K562 (cell line): ENCODE results near the gene UCKL1. TPM values are rescaled to one million over a fixed set of nuclear protein-coding genes. Genes with fewer than 3 reads are reported as not detected.

Experiments
- CREB1 ChIP-seq, 2 experiments: sonication (generic) in 1 of 2; formaldehyde crosslinking in 1 of 2; IDR thresholded peaks; 2 replicates each; pipeline versions ENCODE4 v1.6.1 to v1.8.0; 2012 to 2022; ENCODE audit warnings: inconsistent platforms in 1 of 2, mild to moderate bottlenecking in 1 of 2, missing genetic modification reagents in 1 of 2, moderate library complexity in 1 of 2
- CTBP1 ChIP-seq: fragments of 450-650 bp; IDR thresholded peaks from 2 replicates; pipeline ENCODE4 v1.6.1; 2016; ENCODE audit warnings: borderline replicate concordance
- EGR1 ChIP-seq: fragments of 450-650 bp; conservative IDR thresholded peaks from 2 replicates; pipeline ENCODE4 v1.6.1; 2017; ENCODE audit warnings: mild to moderate bottlenecking
- ESRRA ChIP-seq: fragments of 450-650 bp; IDR thresholded peaks from 2 replicates; pipeline ENCODE4 v1.6.1; 2014; ENCODE audit warnings: low read depth, mild to moderate bottlenecking, moderate library complexity, borderline replicate concordance
- FOXA3 ChIP-seq, 2 experiments: fragments of 450-650 bp in 1 of 2; sonication (generic) in 1 of 2; formaldehyde crosslinking; IDR thresholded peaks in 1 of 2; conservative IDR thresholded peaks in 1 of 2; 2 replicates each; pipeline versions ENCODE4 v1.4.0 to v1.8.0; 2020 to 2022; ENCODE audit warnings: mild to moderate bottlenecking in 2 of 2, missing genetic modification reagents in 1 of 2
- HEY1 ChIP-seq: fragments of 250-450 bp; sonication (Bioruptor Pico); IDR thresholded peaks from 2 replicates; pipeline ENCODE4 v1.5.0; 2020; ENCODE audit warnings: mild to moderate bottlenecking, moderate library complexity, borderline replicate concordance
- LCOR ChIP-seq: sonication (generic); formaldehyde crosslinking; IDR thresholded peaks from 2 replicates; pipeline ENCODE4 v1.8.0; 2022; ENCODE audit warnings: mild to moderate bottlenecking, missing genetic modification reagents
- POLR2B ChIP-seq: fragments of 450-650 bp; IDR thresholded peaks from 2 replicates; pipeline ENCODE4 v1.6.1; 2018; ENCODE audit warnings: low read depth; ENCODE audit not compliant: partially characterized antibody
- RB1 ChIP-seq: fragments of 450-650 bp; IDR thresholded peaks from 2 replicates; pipeline ENCODE4 v1.6.1; 2017; ENCODE audit warnings: low read depth, mild to moderate bottlenecking
- SRSF3 ChIP-seq: fragments of 200-400 bp; formaldehyde crosslinking; IDR thresholded peaks from 2 replicates; pipeline ENCODE4 v1.6.1; 2016; ENCODE audit warnings: mild to moderate bottlenecking, low read length, moderate library complexity; ENCODE audit not compliant: insufficient read depth
- TAF9B ChIP-seq: fragments of 450-650 bp; IDR thresholded peaks from 2 replicates; pipeline ENCODE4 v1.6.1; 2018; ENCODE audit warnings: mild to moderate bottlenecking; ENCODE audit not compliant: partially characterized antibody
- TEAD2 ChIP-seq: fragments of 450-650 bp; IDR thresholded peaks from 2 replicates; pipeline ENCODE4 v1.6.1; 2016; ENCODE audit warnings: missing genetic modification characterization, control low read depth, missing compliant biosample characterization
- ZC3H4 ChIP-seq: sonication (generic); formaldehyde crosslinking; IDR thresholded peaks from 2 replicates; pipeline ENCODE4 v1.9.0; 2021; ENCODE audit warnings: missing genetic modification reagents, borderline replicate concordance
- ZNF12 ChIP-seq: sonication (generic); formaldehyde crosslinking; IDR thresholded peaks from 2 replicates; pipeline ENCODE4 v1.4.0; 2020; ENCODE audit warnings: mild to moderate bottlenecking, missing genetic modification reagents
- ZNF184 ChIP-seq: sonication (generic); formaldehyde crosslinking; IDR thresholded peaks from 2 replicates; pipeline ENCODE4 v1.5.0; 2020; ENCODE audit warnings: missing genetic modification reagents
- ZNF263 ChIP-seq: sonication (generic); formaldehyde crosslinking; IDR thresholded peaks from 2 replicates; pipeline ENCODE4 v1.8.0; 2022; ENCODE audit warnings: mild to moderate bottlenecking, missing genetic modification reagents, borderline replicate concordance
- ZNF444 ChIP-seq: fragments of 250-450 bp; sonication (Bioruptor Pico); IDR thresholded peaks from 2 replicates; pipeline ENCODE4 v1.4.0; 2020; ENCODE audit warnings: mild to moderate bottlenecking, moderate library complexity
- ZNF445 ChIP-seq: fragments of 250-450 bp; sonication (Bioruptor Pico); IDR thresholded peaks from 2 replicates; pipeline ENCODE4 v1.4.0; 2020; ENCODE audit warnings: low read depth, mild to moderate bottlenecking, moderate library complexity
- polyA plus RNA-seq, 8 experiments: library from polyadenylated mRNA; depleted of rRNA in 4 of 8; stranded (reverse) in 5 of 8; unstranded in 3 of 8; fragments of >200 nt; fragmentation: Nextera tagmentation in 2 of 8; fragmentation: Illumina TruSeq in 1 of 8; extraction: Ambion mirVana in 2 of 8; extraction: Trizol in 1 of 8; gene quantifications; 2 replicates each; pipeline versions ENCODE4 v1.2.1 to v1.2.3, GENCODE V29; 2011 to 2014; ENCODE audit warnings: inconsistent platforms in 1 of 8, missing spikeins in 1 of 8
- total RNA-seq, 7 experiments: library from RNA; depleted of rRNA in 6 of 7; stranded (reverse); fragments of >200 nt in 6 of 7; fragmentation: Illumina TruSeq in 2 of 7; extraction: Trizol in 2 of 7; gene quantifications; 2 replicates each; pipeline versions ENCODE4 v1.2.1 to v1.2.3, GENCODE V29; 2011 to 2021; ENCODE audit warnings: low replicate concordance in 1 of 7
- TF ChIP-seq, protein P1 (sequence below): fragments of 250-450 bp; sonication (Bioruptor Pico); IDR thresholded peaks from 2 replicates; pipeline ENCODE4 v1.8.0; 2022; ENCODE audit warnings: moderate library complexity, mild to moderate bottlenecking, inconsistent platforms
- TF ChIP-seq, protein P2 (sequence below): fragments of 450-650 bp; formaldehyde crosslinking; IDR thresholded peaks from 2 replicates; pipeline ENCODE4 v1.4.0; 2020; ENCODE audit warnings: mild to moderate bottlenecking, mixed read lengths
- TF ChIP-seq, protein P3 (sequence below): sonication (generic); formaldehyde crosslinking; IDR thresholded peaks from 2 replicates; pipeline ENCODE4 v1.8.1; 2023; ENCODE audit warnings: missing genetic modification reagents, mild to moderate bottlenecking, borderline replicate concordance

UCKL1 gene
- total and polyA plus RNA-seq, 9 of the 15 experiments (the other 6 are each of a cell fraction or from before 2014, with no cell fraction given): 3.1 to 52.8 (median 24.2) TPM

DNA sequence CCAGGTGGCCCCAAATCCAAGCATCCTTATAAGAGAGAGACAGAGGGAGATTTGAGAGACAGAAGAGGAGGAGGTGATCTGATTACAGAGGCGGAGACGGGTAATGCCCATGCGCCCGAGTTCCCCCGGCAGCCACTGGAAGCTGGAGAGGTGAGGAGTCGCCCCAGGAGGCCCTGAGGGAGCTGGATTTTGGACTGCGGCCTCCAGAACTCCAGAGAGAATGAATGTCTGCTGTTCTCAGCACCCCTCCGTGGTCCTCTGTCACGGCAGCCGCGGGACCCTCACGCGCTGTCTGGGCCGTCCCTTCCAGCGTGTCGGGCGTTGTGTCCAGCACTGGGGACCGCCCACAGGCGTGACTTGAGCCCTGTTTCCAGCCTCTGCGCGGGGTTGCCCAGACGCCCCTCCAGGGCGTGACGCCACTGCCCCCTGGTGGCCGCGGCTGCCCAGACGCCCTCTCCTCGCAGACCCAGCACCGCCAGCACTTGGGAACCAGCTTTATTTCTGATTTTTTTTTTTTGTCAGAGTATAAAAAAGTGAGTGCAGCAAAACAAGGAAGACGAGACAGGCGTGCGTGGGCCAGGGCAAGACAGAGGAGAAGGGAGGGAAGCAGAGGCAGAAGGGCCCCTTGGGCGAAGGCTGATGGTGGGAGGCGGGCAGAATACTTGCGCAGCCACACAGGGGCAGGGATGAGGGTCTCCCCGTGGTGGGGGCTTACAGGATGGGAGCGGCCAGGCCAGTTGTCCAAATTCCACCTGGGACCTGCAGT, 17.6 kb upstream of the UCKL1 start (continued):
- TF ChIP-seq TEAD2 (tag): no peak
- TF ChIP-seq SRSF3: no peak
- no peak for TF ChIP-seq ZNF263
- TF ChIP-seq, protein P1, sequence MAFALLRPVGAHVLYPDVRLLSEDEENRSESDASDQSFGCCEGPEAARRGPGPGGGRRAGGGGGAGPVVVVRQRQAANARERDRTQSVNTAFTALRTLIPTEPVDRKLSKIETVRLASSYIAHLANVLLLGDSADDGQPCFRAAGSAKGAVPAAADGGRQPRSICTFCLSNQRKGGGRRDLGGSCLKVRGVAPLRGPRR (CRISPR knock-in tag): no peak
- no peak for TF ChIP-seq POLR2B
- no peak for TF ChIP-seq ZNF445 (CRISPR knock-in tag)
- TF ChIP-seq, protein P2, sequence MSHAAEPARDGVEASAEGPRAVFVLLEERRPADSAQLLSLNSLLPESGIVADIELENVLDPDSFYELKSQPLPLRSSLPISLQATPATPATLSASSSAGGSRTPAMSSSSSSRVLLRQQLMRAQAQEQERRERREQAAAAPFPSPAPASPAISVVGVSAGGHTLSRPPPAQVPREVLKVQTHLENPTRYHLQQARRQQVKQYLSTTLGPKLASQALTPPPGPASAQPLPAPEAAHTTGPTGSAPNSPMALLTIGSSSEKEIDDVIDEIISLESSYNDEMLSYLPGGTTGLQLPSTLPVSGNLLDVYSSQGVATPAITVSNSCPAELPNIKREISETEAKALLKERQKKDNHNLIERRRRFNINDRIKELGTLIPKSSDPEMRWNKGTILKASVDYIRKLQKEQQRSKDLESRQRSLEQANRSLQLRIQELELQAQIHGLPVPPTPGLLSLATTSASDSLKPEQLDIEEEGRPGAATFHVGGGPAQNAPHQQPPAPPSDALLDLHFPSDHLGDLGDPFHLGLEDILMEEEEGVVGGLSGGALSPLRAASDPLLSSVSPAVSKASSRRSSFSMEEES (CRISPR knock-in tag): no peak
- TF ChIP-seq CREB1 (IDR thresholded peaks at IDR 0.05): 0 out of 2 replicates have a peak, but pooled peaks have one; percentile 23
- TF ChIP-seq CREB1 (CRISPR knock-in tag; IDR thresholded peaks at IDR 0.05): peak; percentile 68; the same call in 1 of the 2 replicates
- no peak for TF ChIP-seq HEY1
- TF ChIP-seq FOXA3 (CRISPR knock-in tag; conservative IDR thresholded peaks at IDR 0.05 in 1 of 2, IDR thresholded peaks at IDR 0.05 in 1 of 2): no peak
- TF ChIP-seq LCOR: 0 out of 2 replicates have a peak, but pooled peaks have one; percentile 57
- no peak; the same call in 1 of the 2 replicates for TF ChIP-seq ZNF12 (CRISPR knock-in tag)
- TF ChIP-seq EGR1: peak; percentile 33; the same call in 1 of the 2 replicates
- TF ChIP-seq ZC3H4: no peak
- TF ChIP-seq TAF9B: no peak
- TF ChIP-seq RB1: peak; percentile 88
- no peak for TF ChIP-seq ZNF184 (CRISPR knock-in tag)
- TF ChIP-seq CTBP1: peak; percentile 58; the same call in 1 of the 2 replicates
- no peak for TF ChIP-seq ESRRA
- no peak for TF ChIP-seq ZNF444 (CRISPR knock-in tag)
- TF ChIP-seq, protein P3, sequence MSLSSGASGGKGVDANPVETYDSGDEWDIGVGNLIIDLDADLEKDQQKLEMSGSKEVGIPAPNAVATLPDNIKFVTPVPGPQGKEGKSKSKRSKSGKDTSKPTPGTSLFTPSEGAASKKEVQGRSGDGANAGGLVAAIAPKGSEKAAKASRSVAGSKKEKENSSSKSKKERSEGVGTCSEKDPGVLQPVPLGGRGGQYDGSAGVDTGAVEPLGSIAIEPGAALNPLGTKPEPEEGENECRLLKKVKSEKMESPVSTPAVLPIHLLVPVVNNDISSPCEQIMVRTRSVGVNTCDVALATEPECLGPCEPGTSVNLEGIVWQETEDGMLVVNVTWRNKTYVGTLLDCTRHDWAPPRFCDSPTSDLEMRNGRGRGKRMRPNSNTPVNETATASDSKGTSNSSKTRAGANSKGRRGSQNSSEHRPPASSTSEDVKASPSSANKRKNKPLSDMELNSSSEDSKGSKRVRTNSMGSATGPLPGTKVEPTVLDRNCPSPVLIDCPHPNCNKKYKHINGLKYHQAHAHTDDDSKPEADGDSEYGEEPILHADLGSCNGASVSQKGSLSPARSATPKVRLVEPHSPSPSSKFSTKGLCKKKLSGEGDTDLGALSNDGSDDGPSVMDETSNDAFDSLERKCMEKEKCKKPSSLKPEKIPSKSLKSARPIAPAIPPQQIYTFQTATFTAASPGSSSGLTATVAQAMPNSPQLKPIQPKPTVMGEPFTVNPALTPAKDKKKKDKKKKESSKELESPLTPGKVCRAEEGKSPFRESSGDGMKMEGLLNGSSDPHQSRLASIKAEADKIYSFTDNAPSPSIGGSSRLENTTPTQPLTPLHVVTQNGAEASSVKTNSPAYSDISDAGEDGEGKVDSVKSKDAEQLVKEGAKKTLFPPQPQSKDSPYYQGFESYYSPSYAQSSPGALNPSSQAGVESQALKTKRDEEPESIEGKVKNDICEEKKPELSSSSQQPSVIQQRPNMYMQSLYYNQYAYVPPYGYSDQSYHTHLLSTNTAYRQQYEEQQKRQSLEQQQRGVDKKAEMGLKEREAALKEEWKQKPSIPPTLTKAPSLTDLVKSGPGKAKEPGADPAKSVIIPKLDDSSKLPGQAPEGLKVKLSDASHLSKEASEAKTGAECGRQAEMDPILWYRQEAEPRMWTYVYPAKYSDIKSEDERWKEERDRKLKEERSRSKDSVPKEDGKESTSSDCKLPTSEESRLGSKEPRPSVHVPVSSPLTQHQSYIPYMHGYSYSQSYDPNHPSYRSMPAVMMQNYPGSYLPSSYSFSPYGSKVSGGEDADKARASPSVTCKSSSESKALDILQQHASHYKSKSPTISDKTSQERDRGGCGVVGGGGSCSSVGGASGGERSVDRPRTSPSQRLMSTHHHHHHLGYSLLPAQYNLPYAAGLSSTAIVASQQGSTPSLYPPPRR (CRISPR knock-in tag): 0 out of 2 replicates have a peak, but pooled peaks have one; percentile 25
